ENCODE data around the gene PIK3R2.
"Not testable (repeated sequence)": the region's sequence is repeated elsewhere in the genome, so short reads cannot be mapped to it uniquely, and the experiment has no call there.

Gene PIK3R2

GRCh38 chr19:18205200-18205892, 52.4 kb downstream of the PIK3R2 start:
- peak; percentile 46 for DNase-seq

DNA sequence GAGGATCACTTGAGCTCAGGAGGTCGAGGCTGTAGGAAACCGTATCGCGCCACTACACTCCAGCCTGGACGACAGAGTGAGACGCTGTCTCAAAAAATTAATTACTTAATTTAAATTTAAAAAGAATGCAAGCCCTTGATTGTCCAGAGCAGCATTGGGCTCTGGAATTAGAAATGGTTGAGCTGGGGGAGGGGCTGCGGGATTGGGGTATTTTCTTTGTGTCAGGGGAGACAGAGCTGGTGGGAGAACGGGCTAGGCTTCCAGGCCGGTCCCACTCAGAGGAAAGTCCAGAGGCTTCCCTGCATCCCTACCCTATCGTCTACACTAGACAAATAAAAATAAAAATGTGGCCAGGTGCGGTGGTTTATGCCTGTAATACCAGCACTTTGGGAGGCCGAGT, 53.1 kb downstream of the PIK3R2 start:
- no peak for DNase-seq

- DNase-seq = peak; percentile 34
Measured at GRCh38 chr19:18208098-18208951, 55.4 kb downstream of the PIK3R2 start.

GRCh38 chr19:18209912-18210311, 56.9 kb downstream of the PIK3R2 start:
- not testable (repeated sequence) for DNase-seq

- no peak for DNase-seq
Measured at GRCh38 chr19:18211683-18212082, 58.7 kb downstream of the PIK3R2 start.

- DNase-seq = no peak
Measured at GRCh38 chr19:18214779-18215433, 61.9 kb downstream of the PIK3R2 start.

DNA sequence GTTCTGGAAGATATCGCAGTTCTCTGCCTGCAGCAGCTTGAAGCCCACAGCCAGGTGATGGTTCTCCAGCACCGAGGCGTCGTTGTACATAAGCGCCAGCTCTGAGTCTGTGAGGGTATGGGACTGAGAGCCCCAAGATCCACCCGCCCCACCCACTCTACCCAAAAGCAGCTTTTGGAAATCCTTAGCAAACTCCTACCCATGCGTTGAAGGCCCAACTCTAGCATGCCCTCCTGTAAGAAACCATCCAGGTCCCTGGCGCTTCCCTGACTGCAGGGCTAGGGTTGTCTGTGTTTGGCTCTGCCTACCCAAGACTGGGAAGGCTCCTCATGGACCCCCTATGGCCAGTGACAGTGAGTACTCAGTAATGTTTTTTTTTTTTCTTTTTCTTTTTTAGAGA, 63.8 kb downstream of the PIK3R2 start:
- DNase-seq = no peak

- no peak for DNase-seq
Measured at GRCh38 chr19:18218159-18218558, 65.2 kb downstream of the PIK3R2 start.

- DNase-seq = no peak
Measured at GRCh38 chr19:18218600-18218999, 65.6 kb downstream of the PIK3R2 start.
